Epithelial cell of esophagus (primary cell): ENCODE data around the gene PLEKHG4B.
"Not testable (repeated sequence)": the region's sequence is repeated elsewhere in the genome, so short reads cannot be mapped to it uniquely, and the experiment has no call there.

Experiments used
- DNase-seq: peaks from one replicate; pipeline ENCODE4 v3.0.0; 2010; ENCODE audit warnings: low read depth
- H3K4me3 ChIP-seq: 2 replicates; pipeline ENCODE4 v1.5.1; 2011; ENCODE audit warnings: mild to moderate bottlenecking, low read length, control low read depth
- TF ChIP-seq, protein P1 (sequence below): IDR thresholded peaks from 2 replicates; pipeline ENCODE4 v1.5.1; 2011; ENCODE audit warnings: low read depth, mild to moderate bottlenecking, low read length, control low read depth, inconsistent platforms; ENCODE audit not compliant: insufficient read depth; ENCODE audit errors: missing control alignments

Gene PLEKHG4B

DNA sequence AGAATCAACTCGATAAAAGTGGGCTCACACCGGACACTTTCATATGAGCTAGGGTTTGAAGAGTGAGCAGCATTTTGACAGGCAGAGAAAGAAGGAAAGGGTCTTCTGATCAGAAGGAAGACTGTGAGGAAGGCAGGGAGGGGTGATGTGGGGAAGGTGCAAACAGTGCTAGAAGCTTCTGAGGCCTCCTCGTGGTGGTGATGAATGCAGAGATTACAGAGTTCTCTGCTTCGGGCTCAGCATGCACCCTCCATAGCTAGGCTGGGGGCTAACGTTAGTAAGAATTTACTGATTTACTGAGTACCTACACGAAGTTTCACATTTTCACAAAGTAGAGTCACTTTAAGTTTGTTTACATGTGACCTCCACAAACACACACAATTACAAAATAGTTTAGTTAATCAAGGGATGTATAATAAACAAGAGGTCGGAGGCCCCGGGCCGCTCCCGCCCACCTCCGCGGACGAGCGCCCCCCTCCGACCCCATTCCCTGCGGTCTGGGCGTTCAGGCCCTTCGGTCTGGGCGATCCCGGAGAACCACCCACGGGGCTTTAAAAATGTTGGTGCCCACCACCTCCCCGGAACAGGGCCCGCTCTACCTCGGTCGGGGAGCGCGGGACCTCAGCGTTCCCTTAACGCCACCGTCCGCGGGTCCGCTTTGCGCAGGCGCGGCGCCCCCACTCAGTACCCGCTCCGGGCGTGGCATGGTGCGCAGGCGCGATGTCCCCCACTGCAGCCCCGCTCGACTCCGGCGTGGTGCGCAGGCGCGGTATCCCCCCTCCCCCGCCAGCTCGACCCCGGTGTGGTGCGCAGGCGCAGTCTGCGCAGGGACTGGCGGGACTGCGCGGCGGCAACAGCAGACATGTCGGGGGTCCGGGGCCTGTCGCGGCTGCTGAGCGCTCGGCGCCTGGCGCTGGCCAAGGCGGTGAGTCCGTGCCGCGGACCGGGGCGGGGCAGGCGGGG, 125.8 kb downstream of the PLEKHG4B start, which contains the start of the genes CCDC127 and SDHA:
CCDC127 (minus strand) TSS at position 660 of the 963 bp plus-strand sequence. CDS start 1,304 bp downstream, outside the sequence.
SDHA (plus strand) TSS at position 827 of the 963 bp plus-strand sequence; CDS start at position 863, 36 bp downstream.
- TF ChIP-seq, protein P1, sequence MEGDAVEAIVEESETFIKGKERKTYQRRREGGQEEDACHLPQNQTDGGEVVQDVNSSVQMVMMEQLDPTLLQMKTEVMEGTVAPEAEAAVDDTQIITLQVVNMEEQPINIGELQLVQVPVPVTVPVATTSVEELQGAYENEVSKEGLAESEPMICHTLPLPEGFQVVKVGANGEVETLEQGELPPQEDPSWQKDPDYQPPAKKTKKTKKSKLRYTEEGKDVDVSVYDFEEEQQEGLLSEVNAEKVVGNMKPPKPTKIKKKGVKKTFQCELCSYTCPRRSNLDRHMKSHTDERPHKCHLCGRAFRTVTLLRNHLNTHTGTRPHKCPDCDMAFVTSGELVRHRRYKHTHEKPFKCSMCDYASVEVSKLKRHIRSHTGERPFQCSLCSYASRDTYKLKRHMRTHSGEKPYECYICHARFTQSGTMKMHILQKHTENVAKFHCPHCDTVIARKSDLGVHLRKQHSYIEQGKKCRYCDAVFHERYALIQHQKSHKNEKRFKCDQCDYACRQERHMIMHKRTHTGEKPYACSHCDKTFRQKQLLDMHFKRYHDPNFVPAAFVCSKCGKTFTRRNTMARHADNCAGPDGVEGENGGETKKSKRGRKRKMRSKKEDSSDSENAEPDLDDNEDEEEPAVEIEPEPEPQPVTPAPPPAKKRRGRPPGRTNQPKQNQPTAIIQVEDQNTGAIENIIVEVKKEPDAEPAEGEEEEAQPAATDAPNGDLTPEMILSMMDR: peak; percentile 14
- peak within 1 kb of the TSS; percentile 72 for H3K4me3 ChIP-seq
- peak; percentile 87 for DNase-seq

DNA sequence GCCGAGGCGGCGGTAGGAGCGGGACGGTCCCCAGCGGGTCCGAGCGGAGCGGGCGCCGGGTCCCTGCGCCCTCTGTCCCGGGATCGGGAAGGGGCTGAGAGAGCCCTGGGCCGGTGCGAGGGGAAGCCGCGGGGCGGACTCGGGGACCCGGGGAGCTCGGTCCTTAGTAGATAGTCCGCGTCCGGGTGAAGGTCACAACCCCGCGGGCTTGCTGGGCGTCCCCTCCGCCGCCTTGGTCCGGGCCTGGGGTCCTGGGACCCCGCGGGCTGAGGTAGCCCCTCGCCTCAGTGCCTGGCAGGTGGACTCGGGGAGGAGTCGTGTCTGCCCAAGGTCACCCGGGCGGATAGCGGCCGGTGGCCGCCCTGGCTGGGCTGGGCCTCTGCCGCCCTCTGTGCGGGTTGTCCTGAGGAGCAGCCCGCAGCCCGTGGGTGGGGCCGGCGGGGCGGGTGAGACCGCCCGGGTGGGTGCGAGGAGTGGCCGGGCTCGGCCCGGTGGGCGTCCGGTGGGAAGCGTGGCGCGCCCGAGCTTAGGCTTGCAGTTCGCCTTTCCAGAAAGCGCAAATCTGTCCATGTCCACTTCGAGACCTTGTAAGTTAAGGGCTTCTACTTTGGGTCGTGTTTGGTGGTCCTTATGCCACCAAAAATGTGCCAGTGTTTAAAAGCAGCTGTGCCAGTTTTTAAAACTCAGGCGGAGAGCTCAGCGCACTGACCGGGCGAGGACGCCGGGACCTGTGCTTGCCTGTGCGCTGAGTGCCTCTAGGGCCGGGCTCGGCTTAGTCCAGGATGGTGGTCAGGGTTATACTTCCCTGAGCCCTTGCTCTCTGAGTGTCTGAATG, 126.7 kb downstream of the PLEKHG4B start:
- H3K4me3 ChIP-seq: peak overlapping the region; percentile 72
- TF ChIP-seq, protein P1: no peak
- peak; percentile 34 for DNase-seq

DNA sequence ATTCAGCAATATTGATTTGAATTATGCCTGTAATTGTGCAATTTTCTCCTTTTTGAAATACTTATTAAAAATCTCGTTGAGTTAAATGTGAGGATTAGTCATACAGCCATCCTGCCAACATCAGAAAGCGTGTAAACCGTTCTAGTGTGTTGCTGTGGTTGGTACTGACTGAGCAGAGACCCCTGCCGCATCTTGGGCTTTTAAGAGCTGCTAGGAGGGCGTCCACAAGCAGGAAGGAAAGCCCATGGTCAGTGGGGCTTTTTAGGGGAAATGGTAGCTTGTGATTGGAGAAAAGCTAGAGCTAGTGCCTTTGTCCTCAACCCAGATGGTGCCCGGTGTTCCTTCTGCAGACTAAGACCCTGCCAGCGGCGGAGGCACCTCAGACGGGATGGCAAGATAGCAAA, 127.5 kb downstream of the PLEKHG4B start:
- TF ChIP-seq, protein P1: no peak
- DNase-seq: peak; percentile 44
- H3K4me3 ChIP-seq: peak overlapping the region; percentile 72

DNA sequence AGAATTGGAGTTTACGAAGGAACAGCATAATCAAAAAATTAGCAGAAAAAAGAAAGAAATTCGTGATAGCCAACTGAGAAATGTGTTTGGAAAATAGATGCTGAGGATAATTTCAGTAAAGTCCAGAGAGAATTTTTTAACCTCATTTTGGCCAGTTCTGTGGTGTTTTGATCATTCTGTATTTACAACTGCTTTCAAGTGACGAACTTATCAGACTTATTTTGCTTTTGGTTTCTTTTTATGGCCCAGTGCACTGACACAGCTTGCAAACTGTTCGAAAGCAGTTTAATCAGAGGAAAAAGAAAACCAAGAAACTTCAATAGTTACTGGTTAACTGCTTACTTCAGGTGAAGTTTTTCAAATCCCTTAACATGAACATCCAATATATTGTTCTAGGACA, 128.0 kb downstream of the PLEKHG4B start:
- TF ChIP-seq, protein P1: no peak
- H3K4me3 ChIP-seq: peak overlapping the region; percentile 72

DNA sequence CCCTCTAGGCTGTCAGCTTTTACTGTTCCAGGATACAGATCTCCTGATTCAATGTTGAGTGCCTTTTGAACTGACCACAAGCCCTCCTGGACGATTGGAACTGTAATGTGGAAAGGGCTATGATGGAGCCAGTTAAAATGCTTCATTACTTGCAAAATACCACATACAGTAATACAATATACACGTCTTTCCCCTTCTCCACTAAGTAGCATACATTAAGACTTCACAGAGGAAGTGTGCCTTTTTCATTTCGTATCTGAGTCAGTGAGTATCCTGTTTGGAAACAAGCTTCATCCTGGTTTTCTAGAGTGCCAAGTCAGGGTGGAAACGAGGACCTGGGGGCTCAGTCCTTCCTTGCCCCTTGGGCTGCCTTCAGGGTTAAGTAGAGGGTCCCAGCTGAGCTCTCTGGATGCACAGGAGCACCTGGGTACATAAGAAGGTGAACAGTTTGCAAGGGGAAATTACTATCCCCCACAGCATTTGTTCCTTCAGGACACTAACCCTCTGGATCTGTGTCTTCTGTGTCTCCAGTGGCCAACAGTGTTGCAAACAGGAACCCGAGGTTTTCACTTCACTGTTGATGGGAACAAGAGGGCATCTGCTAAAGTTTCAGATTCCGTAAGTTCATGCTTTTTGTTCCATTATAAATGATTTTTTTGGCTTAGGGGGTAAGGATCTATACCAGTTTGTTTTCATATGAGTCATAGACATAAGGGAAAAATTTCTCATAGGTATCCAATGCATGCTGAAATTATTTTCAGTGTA, 131.2 kb downstream of the PLEKHG4B start:
- DNase-seq, H3K4me3 ChIP-seq: not testable (repeated sequence)

More for the DNA sequence above, 128.0 kb downstream of the PLEKHG4B start:
- DNase-seq: no peak

DNA sequence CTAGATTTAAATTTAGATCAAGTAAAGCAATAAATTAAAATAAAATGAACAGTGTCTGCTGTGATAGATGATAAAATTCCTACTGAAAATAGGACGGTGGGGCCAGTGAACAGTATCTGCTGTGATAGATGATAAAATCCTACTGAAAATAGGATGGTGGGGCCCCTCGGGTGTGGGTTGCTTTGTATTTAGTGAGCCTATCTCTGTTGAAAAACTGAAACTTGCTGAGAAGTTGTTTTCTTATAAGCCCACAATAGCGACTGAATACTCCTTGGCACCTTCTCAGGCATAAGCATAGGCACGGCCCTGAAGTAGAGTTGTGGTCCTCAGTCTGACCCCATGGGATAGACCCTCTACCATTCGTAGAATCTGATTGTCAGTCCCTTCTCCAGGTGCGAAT, 131.8 kb downstream of the PLEKHG4B start:
- TF ChIP-seq, protein P1: no peak
- DNase-seq: no peak
- H3K4me3 ChIP-seq: no peak overlapping the region
